IMR-90 (cell line): ENCODE data around the gene EEIG2. TPM values are rescaled to one million over a fixed set of nuclear protein-coding genes. Genes with fewer than 3 reads are reported as not detected.

ENCODE experiments used
- ATAC-seq: fragments of 200-7000 bp; cut with Tn5 transposase; 2 replicates; pipeline ENCODE4 v1.9.1; 2020; ENCODE audit warnings: low read depth, mild to moderate bottlenecking, moderate library complexity
- BruUV-seq: library from RNA; stranded (reverse); fragments of 400-500 nt; replicated peaks from 2 replicates; lab custom pipeline; 2021; lab: Mats Ljungman, UMichigan
- CTCF ChIA-PET: fragments of 300-600 bp; formaldehyde crosslinking; extraction: SDS; loops from one replicate; lab custom pipeline; 2021; ENCODE audit warnings: antibody characterized with exemption; lab: Yijun Ruan, JAX
- POLR2A ChIA-PET: fragments of 300-600 bp; sonication (Branson Sonifier 250); formaldehyde crosslinking; loops from one replicate; lab custom pipeline; 2022; ENCODE audit warnings: antibody characterized with exemption; ENCODE audit not compliant: unreplicated experiment; lab: Charles Lee
- DNase-seq: peaks from one replicate; pipeline ENCODE4 v3.0.0; 2013
- H2AFZ ChIP-seq: replicated peaks from 2 replicates; pipeline ENCODE3; 2013; ENCODE audit warnings: low read length, mild to moderate bottlenecking; ENCODE audit not compliant: poor library complexity
- H2AK5ac ChIP-seq: 2 replicates; pipeline ENCODE4 v1.6.1; 2013; ENCODE audit warnings: low read depth, low read length, inconsistent platforms
- H2AK9ac ChIP-seq: replicated peaks from 2 replicates; pipeline ENCODE3; 2013; ENCODE audit warnings: mild to moderate bottlenecking, low read depth, low read length, moderate library complexity; ENCODE audit not compliant: poor library complexity
- H2BK120ac ChIP-seq: 2 replicates; pipeline ENCODE4 v1.6.1; 2013; ENCODE audit warnings: low read depth, low read length, inconsistent platforms
- H2BK15ac ChIP-seq: 3 replicates; pipeline ENCODE4 v1.6.1; 2013; ENCODE audit warnings: low read depth, low read length, inconsistent platforms
- H2BK20ac ChIP-seq: 2 replicates; pipeline ENCODE4 v1.6.1; 2013; ENCODE audit warnings: low read depth, mild to moderate bottlenecking, inconsistent platforms, low read length, moderate library complexity
- H2BK5ac ChIP-seq: 2 replicates; pipeline ENCODE4 v1.6.1; 2013; ENCODE audit warnings: mild to moderate bottlenecking, low read depth, low read length, inconsistent platforms; ENCODE audit not compliant: poor library complexity, severe bottlenecking
- H3K14ac ChIP-seq: replicated peaks from 2 replicates; pipeline ENCODE4 v1.6.1; 2013; ENCODE audit warnings: low read depth, low read length, inconsistent platforms
- H3K18ac ChIP-seq: 2 replicates; pipeline ENCODE4 v1.6.1; 2013; ENCODE audit warnings: low read depth, low read length, control low read depth
- H3K23ac ChIP-seq: 2 replicates; pipeline ENCODE4 v1.6.1; 2013; ENCODE audit warnings: low read depth, low read length, inconsistent platforms
- H3K27ac ChIP-seq: 2 replicates; pipeline ENCODE4 v1.5.1; 2013; ENCODE audit warnings: mild to moderate bottlenecking, control low read depth, low read length; ENCODE audit not compliant: insufficient read depth
- H3K27me3 ChIP-seq: 2 replicates; pipeline ENCODE4 v1.6.1; 2013; ENCODE audit warnings: low read length; ENCODE audit not compliant: control insufficient read depth, insufficient read depth
- H3K36me3 ChIP-seq: 2 replicates; pipeline ENCODE4 v1.6.1; 2013; ENCODE audit warnings: low read length, mixed read lengths; ENCODE audit not compliant: control insufficient read depth, insufficient read depth
- H3K4ac ChIP-seq: 2 replicates; pipeline ENCODE4 v1.6.1; 2013; ENCODE audit warnings: low read depth, low read length, inconsistent platforms
- H3K4me1 ChIP-seq: 2 replicates; pipeline ENCODE4 v1.6.1; 2013; ENCODE audit warnings: low read length, mixed read lengths; ENCODE audit not compliant: control insufficient read depth, insufficient read depth
- H3K4me2 ChIP-seq: 2 replicates; pipeline ENCODE4 v1.6.1; 2013; ENCODE audit warnings: low read depth, mild to moderate bottlenecking, control low read depth, low read length, moderate library complexity
- H3K4me3 ChIP-seq: 2 replicates; pipeline ENCODE4 v1.5.1; 2013; ENCODE audit warnings: low read depth, mild to moderate bottlenecking, control low read depth, low read length, moderate library complexity; ENCODE audit not compliant: insufficient read depth
- H3K56ac ChIP-seq: 2 replicates; pipeline ENCODE4 v1.6.1; 2013; ENCODE audit warnings: low read length, inconsistent platforms; ENCODE audit not compliant: insufficient read depth; ENCODE audit errors: extremely low read depth
- H3K79me1 ChIP-seq, 2 experiments: 2 replicates each; pipeline ENCODE4 v1.6.1; 2013; ENCODE audit warnings: low read length in 2 of 2, inconsistent platforms in 1 of 2, low read depth in 1 of 2
- H3K9ac ChIP-seq: 2 replicates; pipeline ENCODE4 v1.6.1; 2013; ENCODE audit warnings: low read depth, low read length, control low read depth
- H3K9me1 ChIP-seq: 2 replicates; pipeline ENCODE4 v1.6.1; 2013; ENCODE audit warnings: low read length, inconsistent platforms; ENCODE audit not compliant: insufficient read depth
- H3K9me3 ChIP-seq: 2 replicates; pipeline ENCODE4 v1.6.1; 2013; ENCODE audit warnings: low read length; ENCODE audit not compliant: control insufficient read depth, insufficient read depth
- H4K20me1 ChIP-seq: 2 replicates; pipeline ENCODE4 v1.6.1; 2013; ENCODE audit warnings: low read length, inconsistent platforms; ENCODE audit not compliant: insufficient read depth
- H4K5ac ChIP-seq: 2 replicates; pipeline ENCODE4 v1.6.1; 2013; ENCODE audit warnings: mild to moderate bottlenecking, low read depth, low read length, control low read depth
- H4K8ac ChIP-seq, 2 experiments: 2 replicates each; pipeline ENCODE4 v1.6.1; 2013; ENCODE audit warnings: low read depth in 2 of 2, low read length in 2 of 2, control low read depth in 1 of 2, inconsistent platforms in 1 of 2
- H4K91ac ChIP-seq: 2 replicates; pipeline ENCODE4 v1.6.1; 2013; ENCODE audit warnings: low read depth, low read length, inconsistent platforms; ENCODE audit not compliant: insufficient read depth
- CEBPB ChIP-seq: IDR thresholded peaks from 2 replicates; pipeline ENCODE4 v1.6.1; 2012; ENCODE audit warnings: low read depth, low read length, improper control_type of control experiment
- NFE2L2 ChIP-seq: fragments of 150-350 bp; IDR thresholded peaks from 2 replicates; pipeline ENCODE4 v1.6.1; 2016; ENCODE audit warnings: low read depth, mild to moderate bottlenecking, low read length
- WGBS, 2 experiments: methylation state at CpG; one replicate each; pipeline versions ENCODE4 v1.1.5 to v1.1.7; 2013; ENCODE audit warnings: missing lambda C conversion rate in 2 of 2; ENCODE audit not compliant: insufficient read length in 1 of 2; ENCODE audit errors: extremely low coverage in 2 of 2; 5-methylcytosine and 5-hydroxymethylcytosine counted together
- dilution Hi-C: fragments of 300-500 bp; cut with HindIII; formaldehyde crosslinking; loops from one replicate; pipeline ENCODE4 v1.14.3; 2018; ENCODE audit warnings: low sequenced_read_pairs; ENCODE audit not compliant: unreplicated experiment
- in situ Hi-C: fragments of 300-500 bp; cut with MboI; formaldehyde crosslinking; loops from 3 replicates; pipeline ENCODE4 v1.14.3; 2019; ENCODE audit warnings: low sequenced_read_pairs, inconsistent platforms, mixed read lengths
- intact Hi-C: fragments of 100-400 bp; cut with micrococcal nuclease; formaldehyde crosslinking; loops from 2 replicates; pipeline ENCODE4 v1.10.0; 2022
- polyA plus RNA-seq, 3 experiments: library from polyadenylated mRNA; depleted of rRNA; stranded (reverse); fragments of >200 nt; gene quantifications; 2 replicates each; pipeline ENCODE4 v1.2.3, GENCODE V29; 2012; ENCODE audit warnings: low replicate concordance in 1 of 3
- total RNA-seq: library from RNA; depleted of rRNA; stranded (reverse); fragments of >200 nt; gene quantifications from 2 replicates; pipeline ENCODE4 v1.2.3, GENCODE V29; 2012

Gene EEIG2
- total and polyA plus RNA-seq, 2 of the 4 experiments (the other 2 are of a cell fraction), result 1.7 to 4.8 TPM

- dilution Hi-C loops, result no loop called here
- Histone ChIP-seq H3K14ac (no peak overlapping the region), H3K9me1 (no peaks in the 10 kb centered on the region; the same call in 1 of the 2 replicates), H4K20me1 (no peaks in the 10 kb centered on the region), H2AFZ (no peak overlapping the region), H3K36me3 (no peaks in the 10 kb centered on the region), H4K8ac (no peak overlapping the region), H2BK20ac (no peak overlapping the region), H3K23ac (no peak overlapping the region), H3K18ac (no peak overlapping the region), H3K4me2 (no peak overlapping the region), H3K4ac (no peak overlapping the region), H4K5ac (no peak overlapping the region), H3K9me3 (no peaks in the 10 kb centered on the region), H4K91ac (no peak overlapping the region), H2BK5ac (no peak overlapping the region), H3K4me1 (no peaks in the 10 kb centered on the region), H3K27me3 (no peaks in the 10 kb centered on the region), H3K4me3 (no peak overlapping the region), H2BK120ac (no peak overlapping the region), H2AK9ac (no peak overlapping the region), H2BK15ac (no peak overlapping the region), H2AK5ac (no peak overlapping the region), H3K27ac (no peak overlapping the region), H3K79me1 (peaks cover 11 to 26% of the 10 kb centered on the region in 2 experiments; a peak in 3 of 4 replicates), H3K56ac (no peak overlapping the region), H3K9ac (no peak overlapping the region)
- ChIA-PET CTCF (no interaction called here), POLR2A (no interaction called here)
- intact Hi-C loops, result no loop called here
- ATAC-seq, result no peak
- WGBS, 2 experiments, result no CpG with 5 or more reads among the region's 2 CpGs
- BruUV-seq, result no TSS peak
- TF ChIP-seq CEBPB (peak; percentile 53), NFE2L2 (no peak)
- no peak for DNase-seq
- in situ Hi-C loops, result no loop called here
Observed at GRCh38 chr1:108573183-108573582, 13.3 kb downstream of the EEIG2 start.
